GM13977 (cell line): ENCODE results near the gene TEKT1.
"Not testable (repeated sequence)": the region's sequence is repeated elsewhere in the genome, so short reads cannot be mapped to it uniquely, and the experiment has no call there.

Experiments
- DNase-seq: peaks from one replicate; pipeline ENCODE4 v3.0.0; 2012; ENCODE audit warnings: low spot score
- CTCF ChIP-seq: IDR thresholded peaks from 2 replicates; pipeline ENCODE4 v1.5.1; 2012; ENCODE audit warnings: mild to moderate bottlenecking, control low read depth; ENCODE audit not compliant: insufficient read depth; ENCODE audit errors: extremely low read depth, missing control alignments
- in situ Hi-C: fragments of 300-500 bp; cut with MboI; formaldehyde crosslinking; loops from one replicate; pipeline ENCODE4 v1.12.0; 2022; ENCODE audit warnings: low sequenced_read_pairs, low pct_unique_long_range_greater_than_20kb, mixed read lengths, inconsistent platforms; ENCODE audit not compliant: unreplicated experiment

The TEKT1 gene

GRCh38 chr17:6831661-6832263 is at the start of gene TEKT1:
TEKT1 (minus strand) TSS chr17:6831729; CDS start chr17:6830376, 1,353 bp downstream.
- DNase-seq = peak; percentile 73
- no peak for TF ChIP-seq CTCF
- in situ Hi-C loops = loop anchor here (25.0 kb wide), 1 partner anchor 169 kb away; the partner anchor contains the start of genes C17orf100 and MED31

GRCh38 chr17:6879221-6879975 is 47.9 kb upstream of the TEKT1 start:
- DNase-seq, in situ Hi-C loops: not testable (repeated sequence)

GRCh38 chr17:6875276-6875675 is 43.7 kb upstream of the TEKT1 start:
- DNase-seq, in situ Hi-C loops: not testable (repeated sequence)

GRCh38 chr17:6872936-6873335 is 41.4 kb upstream of the TEKT1 start:
- TF ChIP-seq CTCF = no peak
- in situ Hi-C loops = no loop called here
- no peak for DNase-seq

GRCh38 chr17:6870841-6871240 is 39.3 kb upstream of the TEKT1 start:
- in situ Hi-C loops = no loop called here
- no peak for TF ChIP-seq CTCF
- DNase-seq = no peak

GRCh38 chr17:6868582-6868981 is 37.1 kb upstream of the TEKT1 start:
- no peak for TF ChIP-seq CTCF
- in situ Hi-C loops = no loop called here
- no peak for DNase-seq

- no peak for TF ChIP-seq CTCF
- DNase-seq = no peak
- in situ Hi-C loops = no loop called here
These were observed 36.3 kb upstream of the TEKT1 start for GRCh38 chr17:6867849-6868248.
